ENCODE data around the gene GSTK1.

GSTK1 gene

DNA sequence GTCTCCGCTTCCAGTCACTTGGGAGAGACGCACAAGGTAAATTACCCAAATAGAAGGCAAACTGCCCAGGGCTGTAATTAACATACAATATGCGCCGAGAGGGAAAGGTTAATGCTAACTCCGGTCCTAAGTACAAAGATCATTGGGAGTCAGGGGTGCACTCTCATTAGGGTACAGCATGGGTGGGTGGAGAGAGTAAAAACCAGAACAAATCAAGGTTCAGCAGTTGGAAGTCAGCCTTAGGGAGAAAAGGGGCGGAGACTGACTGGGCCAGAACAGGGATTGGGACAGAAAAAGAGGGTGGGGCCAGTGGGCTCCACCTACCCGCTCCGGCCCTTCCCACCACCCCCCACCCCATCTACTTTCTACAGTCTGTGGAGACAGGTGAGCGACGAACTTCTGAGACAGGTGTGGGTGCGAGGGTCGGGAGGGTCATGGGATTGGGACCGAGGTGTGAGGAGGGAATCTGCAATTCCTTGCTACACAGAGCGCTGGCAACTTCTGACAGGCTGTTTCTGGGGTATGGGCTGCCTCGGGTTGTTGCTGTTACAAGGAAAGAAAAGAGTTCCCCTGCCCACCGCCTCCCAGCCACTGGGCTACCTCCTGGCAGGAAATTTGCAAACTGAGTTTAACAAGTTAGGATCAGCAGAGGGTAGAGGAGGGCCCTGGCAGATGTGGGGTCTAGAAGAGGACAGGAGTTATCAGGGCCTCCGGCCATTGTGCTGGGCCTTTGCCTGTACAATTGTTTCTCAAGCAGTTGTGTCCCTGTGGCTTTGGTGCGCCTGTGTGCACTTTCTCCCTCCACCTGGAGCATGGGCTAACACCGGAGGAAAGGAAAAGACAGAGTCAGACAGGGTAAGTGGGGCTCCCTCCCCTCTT lies 21.6 kb downstream of the GSTK1 start, which contains the start of gene TMEM139:
TMEM139 (plus strand) TSS at position 368 of the 879 bp plus-strand sequence. CDS start 1,000 bp downstream, outside the sequence.
- DNase-seq (ENCODE audit: extremely low read depth, insufficient read length) = no peak
- H3K36me3 ChIP-seq (ENCODE audit: control insufficient read depth, insufficient read depth, low read length) = no peaks in the 10 kb centered on the region
- H3K27me3 ChIP-seq (replicated peaks; ENCODE audit: control insufficient read depth, insufficient read depth, low read length) = no peaks in the 10 kb centered on the region
- TF ChIP-seq, protein P1, sequence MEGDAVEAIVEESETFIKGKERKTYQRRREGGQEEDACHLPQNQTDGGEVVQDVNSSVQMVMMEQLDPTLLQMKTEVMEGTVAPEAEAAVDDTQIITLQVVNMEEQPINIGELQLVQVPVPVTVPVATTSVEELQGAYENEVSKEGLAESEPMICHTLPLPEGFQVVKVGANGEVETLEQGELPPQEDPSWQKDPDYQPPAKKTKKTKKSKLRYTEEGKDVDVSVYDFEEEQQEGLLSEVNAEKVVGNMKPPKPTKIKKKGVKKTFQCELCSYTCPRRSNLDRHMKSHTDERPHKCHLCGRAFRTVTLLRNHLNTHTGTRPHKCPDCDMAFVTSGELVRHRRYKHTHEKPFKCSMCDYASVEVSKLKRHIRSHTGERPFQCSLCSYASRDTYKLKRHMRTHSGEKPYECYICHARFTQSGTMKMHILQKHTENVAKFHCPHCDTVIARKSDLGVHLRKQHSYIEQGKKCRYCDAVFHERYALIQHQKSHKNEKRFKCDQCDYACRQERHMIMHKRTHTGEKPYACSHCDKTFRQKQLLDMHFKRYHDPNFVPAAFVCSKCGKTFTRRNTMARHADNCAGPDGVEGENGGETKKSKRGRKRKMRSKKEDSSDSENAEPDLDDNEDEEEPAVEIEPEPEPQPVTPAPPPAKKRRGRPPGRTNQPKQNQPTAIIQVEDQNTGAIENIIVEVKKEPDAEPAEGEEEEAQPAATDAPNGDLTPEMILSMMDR (IDR thresholded peaks at IDR 0.05; ENCODE audit: insufficient read depth, low read length, poor library complexity, severe bottlenecking) = no peak
- no peak within 1 kb of the TSS for H3K4me3 ChIP-seq (replicated peaks; ENCODE audit: low read depth, low read length)

DNA sequence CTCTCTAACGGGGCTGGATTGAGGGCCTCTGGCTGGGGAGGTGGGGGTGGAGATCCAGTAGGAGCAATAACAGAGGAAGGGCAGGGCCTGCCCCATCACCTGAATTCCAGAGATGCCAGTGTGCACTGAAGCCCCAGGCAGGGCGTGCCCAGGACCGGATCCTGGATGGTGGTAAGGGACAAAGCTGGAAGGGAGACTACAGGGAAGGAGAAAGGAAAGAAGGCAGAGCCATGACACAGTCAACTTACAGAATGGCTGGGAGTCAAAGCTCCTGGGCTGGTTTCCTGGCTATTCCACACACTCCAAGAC lies 22.2 kb downstream of the GSTK1 start:
- Histone ChIP-seq H3K27me3 (replicated peaks; ENCODE audit: control insufficient read depth, insufficient read depth, low read length) (no peaks in the 10 kb centered on the region), H3K4me3 (replicated peaks; ENCODE audit: low read depth, low read length) (no peak overlapping the region), H3K36me3 (ENCODE audit: control insufficient read depth, insufficient read depth, low read length) (no peaks in the 10 kb centered on the region)
- no peak for DNase-seq (ENCODE audit: extremely low read depth, insufficient read length)
- TF ChIP-seq, protein P1 (IDR thresholded peaks at IDR 0.05; ENCODE audit: insufficient read depth, low read length, poor library complexity, severe bottlenecking) = no peak

DNA sequence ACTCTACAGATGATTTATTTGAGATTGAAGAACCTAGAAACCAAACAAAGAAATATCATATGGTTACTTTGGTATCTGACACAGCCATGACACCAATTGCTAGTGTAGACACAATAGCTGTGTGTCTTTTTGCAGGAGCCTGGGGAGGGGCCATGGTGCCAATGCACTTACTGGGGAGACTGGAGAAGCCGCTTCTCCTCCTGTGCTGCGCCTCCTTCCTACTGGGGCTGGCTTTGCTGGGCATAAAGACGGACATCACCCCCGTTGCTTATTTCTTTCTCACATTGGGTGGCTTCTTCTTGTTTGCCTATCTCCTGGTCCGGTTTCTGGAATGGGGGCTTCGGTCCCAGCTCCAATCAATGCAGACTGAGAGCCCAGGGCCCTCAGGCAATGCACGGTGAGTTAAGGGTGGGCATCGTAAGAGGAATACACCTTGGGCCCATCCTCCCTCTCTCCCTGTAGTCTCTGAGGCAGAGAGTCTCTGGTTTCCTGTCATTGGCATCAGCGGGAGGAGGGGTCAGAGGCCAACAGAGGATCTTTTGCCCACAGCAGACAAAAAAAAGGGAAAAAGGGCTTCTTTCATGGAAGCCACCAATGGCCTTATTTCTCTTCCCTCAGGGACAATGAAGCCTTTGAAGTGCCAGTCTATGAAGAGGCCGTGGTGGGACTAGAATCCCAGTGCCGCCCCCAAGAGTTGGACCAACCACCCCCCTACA lies 22.7 kb downstream of the GSTK1 start:
- H3K36me3 ChIP-seq (ENCODE audit: control insufficient read depth, insufficient read depth, low read length) = no peaks in the 10 kb centered on the region
- no peak overlapping the region for H3K4me3 ChIP-seq (replicated peaks; ENCODE audit: low read depth, low read length)
- no peaks in the 10 kb centered on the region for H3K27me3 ChIP-seq (replicated peaks; ENCODE audit: control insufficient read depth, insufficient read depth, low read length)
- TF ChIP-seq, protein P1 (IDR thresholded peaks at IDR 0.05; ENCODE audit: insufficient read depth, low read length, poor library complexity, severe bottlenecking) = no peak
- no peak for DNase-seq (ENCODE audit: extremely low read depth, insufficient read length)

DNA sequence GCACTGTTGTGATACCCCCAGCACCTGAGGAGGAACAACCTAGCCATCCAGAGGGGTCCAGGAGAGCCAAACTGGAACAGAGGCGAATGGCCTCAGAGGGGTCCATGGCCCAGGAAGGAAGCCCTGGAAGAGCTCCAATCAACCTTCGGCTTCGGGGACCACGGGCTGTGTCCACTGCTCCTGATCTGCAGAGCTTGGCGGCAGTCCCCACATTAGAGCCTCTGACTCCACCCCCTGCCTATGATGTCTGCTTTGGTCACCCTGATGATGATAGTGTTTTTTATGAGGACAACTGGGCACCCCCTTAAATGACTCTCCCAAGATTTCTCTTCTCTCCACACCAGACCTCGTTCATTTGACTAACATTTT lies 23.3 kb downstream of the GSTK1 start:
- no peak overlapping the region for H3K4me3 ChIP-seq (replicated peaks; ENCODE audit: low read depth, low read length)
- DNase-seq (ENCODE audit: extremely low read depth, insufficient read length) = no peak
- TF ChIP-seq, protein P1 (IDR thresholded peaks at IDR 0.05; ENCODE audit: insufficient read depth, low read length, poor library complexity, severe bottlenecking) = no peak

DNA sequence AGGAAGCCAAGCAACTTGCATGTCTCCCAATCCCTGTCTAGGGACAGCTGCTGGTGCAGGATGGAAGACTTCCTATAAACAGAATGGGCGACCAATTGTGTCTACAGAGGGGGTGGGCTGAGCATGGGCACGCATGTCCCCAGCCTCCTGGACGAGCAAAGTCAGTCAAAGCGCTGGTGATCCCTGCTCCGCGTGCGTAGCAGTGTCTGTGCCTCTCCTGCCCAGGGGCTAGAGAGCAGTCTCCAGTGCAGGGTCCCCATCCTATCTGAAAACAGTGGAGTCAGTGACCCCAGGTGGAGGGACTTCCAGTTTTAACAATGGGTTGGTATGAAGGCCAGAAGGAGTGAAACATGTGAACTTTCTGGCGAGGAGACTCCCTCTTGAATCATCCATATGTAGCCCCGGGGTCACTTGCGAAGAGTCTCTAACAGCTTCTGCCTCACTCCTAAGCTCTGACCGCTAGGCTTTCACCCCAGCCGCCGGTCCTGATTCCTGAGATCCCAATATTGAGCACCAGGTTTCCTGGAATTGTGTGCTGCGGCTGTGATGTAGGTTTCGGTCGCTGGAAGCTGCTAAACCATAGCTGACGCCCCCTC lies 24.2 kb downstream of the GSTK1 start:
- no peak for DNase-seq (ENCODE audit: extremely low read depth, insufficient read length)
- Histone ChIP-seq H3K36me3 (ENCODE audit: control insufficient read depth, insufficient read depth, low read length) (no peaks in the 10 kb centered on the region), H3K27me3 (replicated peaks; ENCODE audit: control insufficient read depth, insufficient read depth, low read length) (no peaks in the 10 kb centered on the region), H3K4me3 (replicated peaks; ENCODE audit: low read depth, low read length) (peak overlapping the region; percentile 23)
- TF ChIP-seq, protein P1 (IDR thresholded peaks at IDR 0.05; ENCODE audit: insufficient read depth, low read length, poor library complexity, severe bottlenecking) = no peak

More for the DNA sequence above, 23.3 kb downstream of the GSTK1 start:
- no peaks in the 10 kb centered on the region for H3K27me3 ChIP-seq (replicated peaks; ENCODE audit: control insufficient read depth, insufficient read depth, low read length)
- no peaks in the 10 kb centered on the region for H3K36me3 ChIP-seq (ENCODE audit: control insufficient read depth, insufficient read depth, low read length)

All from GM06990 (cell line).